Neural cell (in vitro differentiated cells): Measurements from ENCODE around the gene RNF8. TPM values are rescaled to one million over a fixed set of nuclear protein-coding genes. Genes with fewer than 3 reads are reported as not detected.
"Not testable (repeated sequence)": the region's sequence is repeated elsewhere in the genome, so short reads cannot be mapped to it uniquely, and the experiment has no call there.

Experiments
- H2AFZ ChIP-seq: fragments of 200-600, 300-800 bp; sonication (generic), shearing (Covaris generic); 2 replicates; pipeline ENCODE4 v1.6.0; 2014; ENCODE audit warnings: low read depth, mild to moderate bottlenecking, antibody characterized with exemption, low read length, moderate library complexity
- H3F3A ChIP-seq: fragments of 200-600 bp; shearing (Covaris generic); 2 replicates; pipeline ENCODE4 v1.6.1; 2016; ENCODE audit warnings: mild to moderate bottlenecking, moderate library complexity, mixed read lengths, antibody characterized with exemption, low read length; ENCODE audit not compliant: insufficient read depth, poor library complexity, severe bottlenecking
- H3K27ac ChIP-seq: fragments of 200-600, 300-800 bp; sonication (generic), shearing (Covaris generic); 2 replicates; pipeline ENCODE4 v1.5.1; 2014; ENCODE audit warnings: mild to moderate bottlenecking, low read length, moderate library complexity
- H3K27me3 ChIP-seq: fragments of 300-800, 200-600 bp; sonication (generic), shearing (Covaris generic); 2 replicates; pipeline ENCODE4 v1.6.0; 2014; ENCODE audit warnings: mild to moderate bottlenecking, low read depth, low read length, moderate library complexity; ENCODE audit not compliant: insufficient read depth
- H3K36me3 ChIP-seq: fragments of 300-800, 200-600 bp; sonication (generic), shearing (Covaris generic); 2 replicates; pipeline ENCODE4 v1.5.1; 2014; ENCODE audit warnings: mild to moderate bottlenecking, antibody characterized with exemption, low read length, moderate library complexity; ENCODE audit not compliant: insufficient read depth
- H3K4me2 ChIP-seq: fragments of 300-800, 200-600 bp; sonication (generic), shearing (Covaris generic); 2 replicates; pipeline ENCODE4 v1.6.0; 2014; ENCODE audit warnings: mild to moderate bottlenecking, low read length
- H3K4me3 ChIP-seq: fragments of 300-800, 200-600 bp; sonication (generic), shearing (Covaris generic); 2 replicates; pipeline ENCODE4 v1.5.1; 2014; ENCODE audit warnings: mild to moderate bottlenecking, low read length, moderate library complexity
- H3K79me2 ChIP-seq: fragments of 200-600 bp; shearing (Covaris generic); replicated peaks from 2 replicates; pipeline ENCODE4 v1.6.0; 2014; ENCODE audit warnings: mild to moderate bottlenecking, low read length, moderate library complexity; ENCODE audit not compliant: insufficient read depth
- H3K9ac ChIP-seq: fragments of 300-800, 200-600 bp; sonication (generic), shearing (Covaris generic); 2 replicates; pipeline ENCODE4 v1.6.1; 2016; ENCODE audit warnings: mild to moderate bottlenecking, low read length, mixed read lengths
- H3K9me2 ChIP-seq: fragments of 200-600 bp; shearing (Covaris generic); 2 replicates; pipeline ENCODE4 v1.6.1; 2016; ENCODE audit warnings: mild to moderate bottlenecking, low read length, mixed read lengths; ENCODE audit not compliant: insufficient read depth
- H3K9me3 ChIP-seq: fragments of 200-600, 300-800 bp; sonication (generic), shearing (Covaris generic); 2 replicates; pipeline ENCODE4 v1.6.1; 2016; ENCODE audit warnings: mild to moderate bottlenecking, mixed run types, low read length, moderate library complexity, mixed read lengths
- H4K20me1 ChIP-seq: fragments of 200-600 bp; shearing (Covaris generic); 2 replicates; pipeline ENCODE4 v1.6.1; 2016; ENCODE audit warnings: mild to moderate bottlenecking, mixed run types; ENCODE audit not compliant: insufficient read depth
- EP300 ChIP-seq: fragments of 450-650 bp; conservative IDR thresholded peaks from 2 replicates; pipeline ENCODE4 v1.6.1; 2014; ENCODE audit warnings: antibody characterized with exemption, mild to moderate bottlenecking, moderate library complexity; ENCODE audit not compliant: poor library complexity, severe bottlenecking
- EZH2 ChIP-seq: fragments of 200-600, 300-800 bp; shearing (Covaris generic), sonication (generic); IDR thresholded peaks from 2 replicates; pipeline ENCODE4 v1.6.1; 2014; ENCODE audit warnings: antibody characterized with exemption, low read length, borderline replicate concordance, mild to moderate bottlenecking; ENCODE audit not compliant: insufficient read depth, poor library complexity, severe bottlenecking
- MXI1 ChIP-seq: fragments of 450-650 bp; conservative IDR thresholded peaks from 2 replicates; pipeline ENCODE4 v1.6.1; 2014; ENCODE audit warnings: antibody characterized with exemption, mild to moderate bottlenecking; ENCODE audit not compliant: poor library complexity, severe bottlenecking
- POLR2AphosphoS5 ChIP-seq: IDR thresholded peaks from 2 replicates; pipeline ENCODE4 v1.6.1; 2012
- RAD21 ChIP-seq: fragments of 450-650 bp; conservative IDR thresholded peaks from 2 replicates; pipeline ENCODE4 v1.6.1; 2014; ENCODE audit warnings: antibody characterized with exemption, mild to moderate bottlenecking, moderate library complexity
- SMC3 ChIP-seq: fragments of 450-650 bp; conservative IDR thresholded peaks from 2 replicates; pipeline ENCODE4 v1.6.1; 2014; ENCODE audit warnings: antibody characterized with exemption, mild to moderate bottlenecking, moderate library complexity; ENCODE audit not compliant: poor library complexity
- TAF1 ChIP-seq: IDR thresholded peaks from 2 replicates; pipeline ENCODE4 v1.6.1; 2012; ENCODE audit warnings: low read depth
- polyA plus RNA-seq: library from polyadenylated mRNA; depleted of rRNA; stranded (reverse); fragments of >200 nt; gene quantifications from 2 replicates; pipeline ENCODE4 v1.2.3, GENCODE V29; 2014
- TF ChIP-seq, protein P1 (sequence below): fragments of 450-650 bp; IDR thresholded peaks from 2 replicates; pipeline ENCODE4 v1.5.1; 2014; ENCODE audit warnings: antibody characterized with exemption, mild to moderate bottlenecking, moderate library complexity; ENCODE audit not compliant: poor library complexity, severe bottlenecking
- TF ChIP-seq, protein P2 (sequence below): IDR thresholded peaks from 2 replicates; pipeline ENCODE4 v1.6.1; 2012; ENCODE audit warnings: borderline replicate concordance

The RNF8 gene
- polyA plus RNA-seq, 1 donor from 2014 or later: 54.0 TPM

DNA sequence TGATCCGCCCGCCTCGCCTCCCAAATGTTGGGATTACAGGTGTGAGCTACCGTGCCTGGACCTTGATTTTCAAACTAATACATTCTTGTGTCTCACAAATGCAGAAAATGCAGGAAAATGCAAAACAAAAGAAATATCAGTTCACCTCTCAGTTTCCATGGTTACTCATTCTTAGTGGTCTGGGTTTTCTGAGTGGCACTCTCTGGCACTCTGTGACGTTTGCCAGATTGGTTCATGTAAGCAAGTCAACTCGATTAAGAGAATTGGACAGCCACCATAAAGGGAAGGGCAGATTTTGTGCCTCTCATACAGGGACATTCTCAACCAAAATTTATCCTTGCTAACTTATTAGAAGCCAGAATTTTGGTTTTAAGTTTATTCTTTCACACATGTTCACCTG, 87.9 kb downstream of the RNF8 start:
- Histone ChIP-seq H2AFZ (no peak overlapping the region), H3K9me3 (no peaks in the 10 kb centered on the region), H3K36me3 (peaks cover 9% of the 10 kb centered on the region), H3K79me2 (no peaks in the 10 kb centered on the region), H3K9me2 (no peaks in the 10 kb centered on the region), H3K4me3 (no peak overlapping the region), H3K27ac (no peak overlapping the region), H3K4me2 (no peak overlapping the region), H3F3A (no peaks in the 10 kb centered on the region), H3K27me3 (no peaks in the 10 kb centered on the region), H3K9ac (no peak overlapping the region), H4K20me1 (no peaks in the 10 kb centered on the region)
- TF ChIP-seq RAD21 (no peak), SMC3 (no peak), MXI1 (no peak), POLR2AphosphoS5 (no peak), EZH2 (no peak), TAF1 (no peak)
- TF ChIP-seq, protein P1, sequence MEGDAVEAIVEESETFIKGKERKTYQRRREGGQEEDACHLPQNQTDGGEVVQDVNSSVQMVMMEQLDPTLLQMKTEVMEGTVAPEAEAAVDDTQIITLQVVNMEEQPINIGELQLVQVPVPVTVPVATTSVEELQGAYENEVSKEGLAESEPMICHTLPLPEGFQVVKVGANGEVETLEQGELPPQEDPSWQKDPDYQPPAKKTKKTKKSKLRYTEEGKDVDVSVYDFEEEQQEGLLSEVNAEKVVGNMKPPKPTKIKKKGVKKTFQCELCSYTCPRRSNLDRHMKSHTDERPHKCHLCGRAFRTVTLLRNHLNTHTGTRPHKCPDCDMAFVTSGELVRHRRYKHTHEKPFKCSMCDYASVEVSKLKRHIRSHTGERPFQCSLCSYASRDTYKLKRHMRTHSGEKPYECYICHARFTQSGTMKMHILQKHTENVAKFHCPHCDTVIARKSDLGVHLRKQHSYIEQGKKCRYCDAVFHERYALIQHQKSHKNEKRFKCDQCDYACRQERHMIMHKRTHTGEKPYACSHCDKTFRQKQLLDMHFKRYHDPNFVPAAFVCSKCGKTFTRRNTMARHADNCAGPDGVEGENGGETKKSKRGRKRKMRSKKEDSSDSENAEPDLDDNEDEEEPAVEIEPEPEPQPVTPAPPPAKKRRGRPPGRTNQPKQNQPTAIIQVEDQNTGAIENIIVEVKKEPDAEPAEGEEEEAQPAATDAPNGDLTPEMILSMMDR: no peak
- TF ChIP-seq, protein P2, sequence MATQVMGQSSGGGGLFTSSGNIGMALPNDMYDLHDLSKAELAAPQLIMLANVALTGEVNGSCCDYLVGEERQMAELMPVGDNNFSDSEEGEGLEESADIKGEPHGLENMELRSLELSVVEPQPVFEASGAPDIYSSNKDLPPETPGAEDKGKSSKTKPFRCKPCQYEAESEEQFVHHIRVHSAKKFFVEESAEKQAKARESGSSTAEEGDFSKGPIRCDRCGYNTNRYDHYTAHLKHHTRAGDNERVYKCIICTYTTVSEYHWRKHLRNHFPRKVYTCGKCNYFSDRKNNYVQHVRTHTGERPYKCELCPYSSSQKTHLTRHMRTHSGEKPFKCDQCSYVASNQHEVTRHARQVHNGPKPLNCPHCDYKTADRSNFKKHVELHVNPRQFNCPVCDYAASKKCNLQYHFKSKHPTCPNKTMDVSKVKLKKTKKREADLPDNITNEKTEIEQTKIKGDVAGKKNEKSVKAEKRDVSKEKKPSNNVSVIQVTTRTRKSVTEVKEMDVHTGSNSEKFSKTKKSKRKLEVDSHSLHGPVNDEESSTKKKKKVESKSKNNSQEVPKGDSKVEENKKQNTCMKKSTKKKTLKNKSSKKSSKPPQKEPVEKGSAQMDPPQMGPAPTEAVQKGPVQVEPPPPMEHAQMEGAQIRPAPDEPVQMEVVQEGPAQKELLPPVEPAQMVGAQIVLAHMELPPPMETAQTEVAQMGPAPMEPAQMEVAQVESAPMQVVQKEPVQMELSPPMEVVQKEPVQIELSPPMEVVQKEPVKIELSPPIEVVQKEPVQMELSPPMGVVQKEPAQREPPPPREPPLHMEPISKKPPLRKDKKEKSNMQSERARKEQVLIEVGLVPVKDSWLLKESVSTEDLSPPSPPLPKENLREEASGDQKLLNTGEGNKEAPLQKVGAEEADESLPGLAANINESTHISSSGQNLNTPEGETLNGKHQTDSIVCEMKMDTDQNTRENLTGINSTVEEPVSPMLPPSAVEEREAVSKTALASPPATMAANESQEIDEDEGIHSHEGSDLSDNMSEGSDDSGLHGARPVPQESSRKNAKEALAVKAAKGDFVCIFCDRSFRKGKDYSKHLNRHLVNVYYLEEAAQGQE: no peak

DNA sequence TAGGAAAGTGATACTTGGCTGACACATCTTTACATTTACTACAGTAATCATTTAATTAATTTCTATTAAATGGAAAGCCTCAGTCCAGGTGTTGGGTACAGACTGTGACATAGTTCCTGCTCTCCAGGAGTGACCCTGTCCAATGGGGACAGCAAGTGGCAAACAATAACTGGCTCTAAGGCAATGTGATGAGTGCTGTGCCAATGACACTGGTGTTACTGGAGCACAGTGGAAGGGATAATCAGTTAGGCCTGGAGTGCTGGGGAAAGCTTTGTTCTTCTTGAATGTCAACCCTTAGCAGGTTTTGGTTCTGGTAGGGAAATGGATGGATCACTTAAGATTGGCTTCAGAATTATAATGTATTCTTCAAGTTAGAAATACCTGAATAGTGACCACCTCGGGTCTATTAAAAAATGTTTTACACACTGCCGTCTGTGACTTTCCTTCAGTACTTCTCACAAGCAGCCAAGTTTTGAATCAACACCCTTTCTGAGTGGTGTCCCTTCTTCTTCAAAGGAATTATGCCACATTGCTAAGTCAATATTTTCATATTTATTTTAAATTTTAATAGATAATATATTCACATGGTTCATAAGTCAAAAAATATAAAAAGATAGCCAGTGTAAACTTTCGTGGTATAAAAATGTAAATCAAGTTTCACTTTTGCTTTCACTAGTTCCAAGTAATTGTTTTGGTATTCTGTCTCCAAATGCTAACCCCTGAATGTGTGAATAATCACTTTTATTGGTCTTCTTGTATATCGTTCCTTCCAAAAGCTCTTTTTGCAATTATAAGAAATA, 88.8 kb downstream of the RNF8 start:
- Histone ChIP-seq H3K79me2 (no peaks in the 10 kb centered on the region), H2AFZ (no peak overlapping the region), H3K36me3 (peaks cover 11% of the 10 kb centered on the region), H4K20me1 (no peaks in the 10 kb centered on the region), H3K27me3 (no peaks in the 10 kb centered on the region), H3K9ac (no peak overlapping the region), H3K27ac (no peak overlapping the region), H3K4me2 (no peak overlapping the region), H3K4me3 (no peak overlapping the region), H3F3A (no peaks in the 10 kb centered on the region), H3K9me3 (no peaks in the 10 kb centered on the region), H3K9me2 (no peaks in the 10 kb centered on the region)
- TF ChIP-seq POLR2AphosphoS5 (no peak), SMC3 (no peak), EP300 (no peak), EZH2 (no peak), TAF1 (no peak), RAD21 (no peak), MXI1 (no peak)
- TF ChIP-seq, protein P1: no peak
- TF ChIP-seq, protein P2: no peak

DNA sequence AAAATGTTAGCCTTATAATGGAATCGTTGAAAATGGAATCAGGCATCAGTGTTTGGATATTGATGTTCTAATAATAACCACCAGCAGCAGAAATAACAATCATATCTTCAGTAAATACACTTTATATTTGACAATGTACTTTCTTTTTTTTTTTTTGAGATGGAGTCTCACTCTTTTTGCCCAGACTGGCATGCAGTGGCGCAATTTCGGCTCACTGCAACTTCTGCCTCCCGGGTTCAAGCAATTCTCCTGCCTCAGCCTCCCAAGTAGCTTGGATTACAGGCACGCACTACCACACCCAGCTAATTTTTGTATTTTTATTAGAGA, 89.4 kb downstream of the RNF8 start:
- H3K4me3 ChIP-seq, H3K9me2 ChIP-seq, H3F3A ChIP-seq, H3K27ac ChIP-seq, H3K27me3 ChIP-seq, H3K9me3 ChIP-seq, H3K9ac ChIP-seq, H2AFZ ChIP-seq, H3K79me2 ChIP-seq, H4K20me1 ChIP-seq, H3K4me2 ChIP-seq: not testable (repeated sequence)
- H3K36me3 ChIP-seq: peaks cover 11% of the 10 kb centered on the region
